DMS153 treated with DMSO at 0.1 percent for 48 hours (cell line): ENCODE data around the gene PTPRN2.

Experiments
- DNase-seq: peaks from one replicate; lab custom pipeline; 2025; ENCODE audit not compliant: unreplicated experiment; lab: John Stamatoyannopoulos, UW

The PTPRN2 gene

DNA sequence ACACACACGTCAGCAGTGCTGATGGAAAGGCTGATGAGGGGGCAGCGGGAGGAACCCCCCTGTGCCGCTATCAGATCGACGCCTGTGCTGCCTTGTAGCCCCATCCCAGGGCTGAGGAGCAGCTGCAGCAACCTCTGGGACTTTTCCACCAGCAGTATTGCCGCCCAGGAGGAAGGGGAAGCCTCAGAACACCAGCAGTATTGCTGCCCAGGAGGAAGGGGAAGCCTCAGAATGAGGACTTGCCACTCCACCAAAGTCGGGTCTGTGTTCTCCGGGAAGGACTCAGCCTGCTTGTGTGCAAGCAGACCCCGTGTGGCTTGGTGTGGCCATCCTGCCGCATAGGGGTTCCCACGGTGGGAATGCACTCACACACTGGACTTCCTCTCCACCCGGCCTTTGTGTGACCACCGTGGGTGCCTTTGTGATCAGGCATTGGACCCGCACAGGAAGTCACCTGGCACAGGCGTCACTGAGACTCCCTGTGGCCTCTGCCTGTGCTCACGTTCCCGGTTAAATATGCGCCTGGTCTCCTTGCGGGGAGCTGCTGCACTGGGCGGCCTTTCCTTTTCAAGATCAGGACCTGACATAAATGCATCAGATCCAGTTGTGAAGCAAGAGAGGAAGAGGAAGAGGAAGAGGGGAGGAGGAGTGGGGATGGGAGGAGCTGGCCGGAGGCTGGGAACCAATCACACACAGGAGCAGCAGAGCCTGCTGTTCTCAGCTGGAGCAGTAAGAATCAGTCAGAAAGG lies 1002.3 kb downstream of the PTPRN2 start:
- no peak for DNase-seq

DNA sequence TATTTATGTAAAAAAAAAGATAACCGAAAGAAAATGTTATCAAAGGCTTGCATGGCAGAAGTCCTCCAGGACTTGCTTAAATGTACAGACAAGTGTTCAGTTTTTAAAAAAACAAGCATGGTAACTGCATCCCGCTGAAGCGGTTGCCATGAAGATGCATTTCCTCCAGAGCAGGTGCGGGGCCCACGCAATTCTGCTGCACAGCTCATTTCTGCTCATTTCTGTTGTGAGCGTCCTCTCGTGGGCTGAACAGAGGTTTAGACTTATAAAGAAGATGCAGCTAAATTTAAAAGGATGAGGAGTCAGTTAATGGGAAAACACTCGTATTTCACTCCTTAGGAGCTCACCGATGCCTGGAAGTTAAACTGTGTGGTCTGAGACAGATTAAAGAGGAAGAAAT lies 1003.2 kb downstream of the PTPRN2 start:
- no peak for DNase-seq

DNA sequence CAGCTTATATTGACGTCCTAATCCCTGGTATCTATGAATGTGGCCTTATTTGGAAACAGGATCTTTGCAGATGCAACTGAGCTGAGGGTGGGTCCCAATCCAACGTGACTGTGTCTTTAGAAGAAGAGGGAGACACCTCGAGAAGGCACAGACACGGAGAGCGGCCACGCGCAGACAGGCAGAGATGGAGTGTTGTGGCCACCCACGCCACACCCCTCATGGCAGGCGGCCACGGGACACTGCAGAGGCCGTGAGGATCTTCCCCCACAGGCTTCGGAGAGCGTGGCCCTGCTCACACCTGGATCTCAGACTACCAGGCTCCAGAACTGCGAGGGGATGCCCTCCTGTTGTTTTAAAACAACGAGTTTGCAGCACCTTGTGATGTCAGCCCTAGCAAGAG lies 1005.9 kb downstream of the PTPRN2 start:
- no peak for DNase-seq

DNA sequence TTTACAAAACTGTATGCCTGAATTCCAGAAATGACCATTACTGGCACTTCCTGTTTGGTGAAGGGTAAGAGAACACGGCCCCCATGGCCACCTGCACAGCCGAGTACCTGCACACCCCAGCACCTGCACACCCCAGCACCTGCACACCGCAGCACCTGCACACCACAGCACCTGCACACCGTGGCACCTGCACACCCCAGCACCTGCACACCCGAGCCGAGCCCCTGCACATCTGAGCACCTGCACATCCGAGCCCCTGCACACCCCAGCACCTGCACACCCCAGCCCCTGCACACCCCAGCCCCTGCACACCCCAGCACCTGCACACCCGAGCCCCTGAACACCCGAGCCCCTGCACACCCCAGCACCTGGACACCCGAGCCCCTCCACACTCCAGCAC lies 1007.3 kb downstream of the PTPRN2 start:
- DNase-seq: no peak

DNA sequence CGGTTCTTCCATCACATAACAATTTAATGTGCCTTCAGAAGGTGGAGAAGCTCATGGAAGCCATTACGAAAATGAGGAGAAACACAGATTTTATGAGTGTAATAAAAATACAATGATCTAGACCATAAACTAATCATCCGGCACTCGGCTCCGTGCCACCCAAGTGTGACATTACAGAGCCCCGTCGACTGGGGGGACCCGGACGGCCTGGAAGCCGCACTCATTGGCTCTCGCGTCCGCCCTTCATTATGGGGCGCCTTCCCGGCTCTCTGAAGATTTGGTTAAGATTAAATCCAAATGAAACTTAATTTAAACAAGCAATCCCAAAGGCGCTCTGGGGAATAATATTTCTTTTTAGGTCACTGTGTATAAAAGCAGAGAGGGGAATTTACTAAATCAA lies 1008.2 kb downstream of the PTPRN2 start:
- DNase-seq: no peak

DNA sequence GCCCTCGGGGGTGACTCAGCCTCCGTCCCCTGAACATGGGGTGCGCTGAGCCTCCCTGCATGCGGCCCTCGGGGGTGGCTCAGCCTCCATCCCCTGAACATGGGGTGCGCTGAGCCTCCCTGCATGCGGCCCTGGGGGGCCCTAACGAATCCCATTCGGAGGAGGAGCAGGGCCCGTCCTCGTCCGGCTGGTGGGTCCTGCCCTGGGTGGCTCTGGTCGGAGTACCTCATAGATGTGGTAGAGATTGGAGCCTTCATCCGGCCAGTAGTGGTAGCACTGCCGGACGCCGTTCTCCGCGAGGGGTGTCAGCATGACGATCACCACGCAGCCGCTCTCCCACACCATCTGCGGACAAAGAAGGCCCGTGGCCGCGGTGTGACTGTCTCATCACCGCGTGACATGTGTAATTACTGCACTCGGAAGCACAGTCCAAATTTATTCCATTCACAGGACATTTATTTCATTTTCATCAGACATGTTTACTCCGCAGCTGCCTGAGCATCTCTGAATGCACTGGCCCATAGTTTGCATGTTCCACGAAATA lies 1009.8 kb downstream of the PTPRN2 start:
- DNase-seq: no peak

DNA sequence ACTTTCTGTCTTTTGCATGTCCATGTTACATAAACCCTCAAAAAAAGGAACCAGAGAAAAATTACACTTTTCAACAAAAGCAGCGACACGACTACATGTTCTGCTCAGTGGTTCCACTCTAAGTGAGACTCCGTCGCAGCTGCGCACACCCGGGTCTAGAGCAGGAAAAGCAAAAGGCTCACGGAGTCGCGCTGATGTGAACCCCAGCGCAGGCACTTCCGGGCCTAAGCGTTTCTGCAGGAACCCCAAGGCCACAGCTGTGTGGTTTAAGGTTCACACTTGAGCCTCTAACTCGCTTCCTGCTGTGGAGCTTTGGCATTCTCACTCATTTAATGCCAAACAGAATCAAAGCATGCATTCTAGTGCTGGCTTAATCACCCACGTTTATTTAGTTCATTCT lies 1010.6 kb downstream of the PTPRN2 start:
- DNase-seq: no peak

DNA sequence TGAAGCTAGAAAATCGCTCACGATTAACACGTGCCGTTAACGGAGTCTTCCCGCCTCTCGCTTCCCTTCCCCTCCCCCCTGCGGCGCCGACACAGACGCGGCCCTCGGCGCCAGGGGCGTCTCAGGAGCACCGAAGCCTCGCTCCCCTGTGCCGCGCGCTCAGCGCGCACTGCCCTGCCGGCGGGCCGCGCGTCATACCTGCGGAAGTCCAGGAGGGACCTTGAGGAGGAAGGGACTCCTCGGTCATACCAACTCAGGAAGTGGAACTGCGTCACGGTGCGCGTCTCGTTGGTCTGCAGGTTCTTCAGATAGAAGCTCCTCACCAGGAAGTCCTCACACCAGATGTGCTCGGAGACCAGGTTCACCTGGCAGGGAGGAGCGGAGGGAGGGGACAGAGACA lies 1011.2 kb downstream of the PTPRN2 start:
- DNase-seq: no peak

DNA sequence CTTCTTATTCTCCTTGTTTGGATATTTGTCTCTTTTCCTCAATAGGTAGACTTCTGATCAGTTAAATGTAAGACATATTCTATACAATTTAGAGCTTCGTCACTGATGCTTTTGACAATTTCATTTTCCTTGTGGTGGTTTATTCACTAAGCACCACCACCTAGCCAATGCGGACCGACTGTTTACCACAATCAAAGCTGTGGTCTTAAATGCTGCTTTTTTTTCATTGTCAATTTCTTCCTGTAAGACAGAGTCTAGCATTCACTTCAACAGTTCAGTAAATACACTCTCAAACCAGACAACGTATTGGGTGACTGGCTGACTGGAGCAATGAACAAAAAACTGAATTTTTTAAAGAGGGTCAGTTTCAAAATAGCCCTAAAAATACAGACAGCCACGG lies 1011.8 kb downstream of the PTPRN2 start:
- DNase-seq: no peak

DNA sequence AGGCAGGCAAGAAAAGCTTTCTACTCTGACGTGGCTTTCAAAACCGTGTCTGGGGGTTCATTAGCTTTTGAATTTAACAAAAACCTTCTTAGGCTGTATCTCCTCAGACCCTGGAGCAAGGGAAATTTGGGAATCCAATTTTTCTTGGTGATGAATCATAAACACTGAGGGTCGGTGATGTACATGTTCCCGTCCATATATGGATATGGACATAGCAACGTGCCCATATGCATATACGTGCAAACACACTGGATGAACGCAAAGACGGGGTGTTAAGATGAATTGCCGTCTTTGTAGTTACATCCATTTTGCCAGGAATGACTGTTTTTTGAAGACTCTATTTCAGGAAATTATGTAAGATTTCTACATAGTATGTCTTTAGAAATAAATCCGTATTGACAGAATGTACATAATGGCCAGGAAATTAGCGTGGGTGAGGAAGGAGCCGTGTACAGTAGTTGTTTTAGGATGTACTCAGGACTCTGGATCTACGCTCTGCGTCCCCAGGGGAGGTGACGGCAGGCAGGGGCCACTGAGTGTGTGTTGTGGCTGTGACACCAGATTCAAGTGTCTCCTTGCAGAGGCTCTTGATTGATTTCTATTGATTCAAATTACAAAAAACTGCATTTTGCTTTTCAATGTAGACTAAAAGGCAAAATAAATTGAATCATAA lies 1012.6 kb downstream of the PTPRN2 start:
- no peak for DNase-seq

DNA sequence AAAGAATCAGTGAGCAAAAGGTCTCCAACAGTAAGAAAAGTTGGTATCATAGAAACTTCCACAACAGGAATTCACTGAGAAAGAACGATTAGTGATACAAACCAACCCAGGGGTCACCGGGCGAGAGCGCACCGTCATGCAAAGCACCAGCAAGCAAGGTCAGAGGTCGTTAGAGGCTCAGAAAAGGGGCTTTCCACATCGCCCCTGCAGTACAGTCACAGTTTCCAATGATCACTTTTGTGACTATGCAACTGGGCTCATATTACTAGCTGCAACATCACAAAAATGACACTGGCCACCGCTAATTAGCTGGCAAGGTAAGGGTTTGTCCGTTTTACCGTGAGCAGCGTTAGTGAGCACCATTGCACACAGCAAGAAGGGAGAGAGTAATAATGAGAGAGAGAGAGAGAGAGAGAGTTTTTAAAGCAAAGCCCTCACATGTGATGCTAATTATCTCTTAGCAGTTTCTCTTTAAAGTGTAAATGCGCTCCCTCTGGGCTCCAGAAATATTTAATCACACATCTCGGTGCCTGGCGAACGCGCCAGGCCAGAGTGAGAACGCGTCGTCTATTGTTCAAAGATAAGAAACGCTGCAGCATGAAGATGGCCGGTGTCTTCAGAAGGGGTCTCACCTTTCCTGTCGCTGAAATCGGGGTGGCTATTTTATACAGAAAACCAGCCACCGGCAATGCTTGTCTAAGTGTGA lies 1013.4 kb downstream of the PTPRN2 start:
- DNase-seq: no peak

DNA sequence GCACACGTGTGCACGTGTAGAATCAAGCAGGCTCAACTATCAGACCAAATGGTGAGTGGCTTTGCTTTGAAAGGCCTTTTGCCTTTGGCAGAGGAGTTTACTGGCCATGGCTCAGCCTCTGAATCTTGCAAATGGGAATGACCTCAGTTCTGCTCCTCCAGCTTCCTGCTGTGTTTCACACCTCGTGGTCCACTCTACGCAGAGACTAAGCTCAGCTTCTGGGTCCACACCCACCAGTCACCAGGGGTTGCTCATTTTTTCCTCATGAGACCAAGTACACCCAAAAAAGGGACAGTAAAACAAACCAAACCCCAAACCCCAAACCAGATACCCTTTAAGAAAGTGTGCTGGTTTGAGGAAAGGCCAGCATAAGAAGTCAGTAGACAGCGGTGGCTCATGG lies 1014.4 kb downstream of the PTPRN2 start:
- no peak for DNase-seq

DNA sequence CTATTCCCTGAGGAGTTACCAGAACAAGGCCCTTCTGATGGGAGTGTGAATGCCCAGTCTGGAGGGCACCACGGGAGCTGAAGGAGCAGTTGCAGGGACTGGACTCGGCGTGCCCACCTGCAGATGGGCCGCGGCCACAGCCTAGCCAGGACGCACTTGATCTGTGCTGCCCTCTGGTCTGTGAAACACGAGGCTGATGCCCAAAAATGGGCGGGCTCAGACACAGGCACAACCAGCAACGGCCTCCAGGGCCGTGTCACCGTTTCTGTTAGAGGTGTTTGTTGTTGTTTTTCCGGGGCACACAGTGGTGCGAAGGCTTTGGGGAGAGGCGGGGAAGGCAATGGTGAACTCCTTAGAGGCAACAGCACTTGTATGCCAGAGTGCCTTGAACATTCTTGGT lies 1015.0 kb downstream of the PTPRN2 start:
- no peak for DNase-seq

DNA sequence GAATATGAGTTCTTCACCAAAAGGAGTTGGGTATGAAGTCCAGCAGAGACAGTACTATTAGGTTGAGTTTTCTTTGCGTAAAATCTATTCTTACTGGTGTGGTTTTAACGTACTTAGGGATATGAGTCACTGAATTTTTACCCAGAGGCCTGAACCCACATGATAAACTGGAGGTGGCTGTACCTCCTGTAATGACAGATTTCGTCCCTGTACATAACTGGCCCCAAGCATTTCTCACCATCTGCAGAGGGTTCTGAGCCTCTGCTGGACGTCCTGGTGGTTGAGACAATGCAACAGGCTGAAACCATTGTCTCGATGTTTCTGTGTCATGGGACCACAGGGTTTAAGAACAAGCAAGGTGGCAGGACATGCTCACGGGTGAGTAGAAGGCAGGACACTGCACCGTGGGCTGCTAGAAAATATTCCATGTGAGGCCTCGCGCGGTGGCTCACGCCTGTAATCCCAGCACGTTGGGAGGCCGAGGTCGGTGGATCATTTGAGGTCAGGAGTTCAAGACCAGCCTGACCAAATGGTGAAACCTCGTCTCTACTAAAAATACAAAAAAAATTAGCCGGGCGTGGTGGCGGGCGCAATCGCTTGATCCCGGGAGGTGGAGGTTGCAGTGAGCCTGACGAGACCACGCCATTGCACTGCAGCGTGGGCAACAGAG lies 1017.0 kb downstream of the PTPRN2 start:
- no peak for DNase-seq

DNA sequence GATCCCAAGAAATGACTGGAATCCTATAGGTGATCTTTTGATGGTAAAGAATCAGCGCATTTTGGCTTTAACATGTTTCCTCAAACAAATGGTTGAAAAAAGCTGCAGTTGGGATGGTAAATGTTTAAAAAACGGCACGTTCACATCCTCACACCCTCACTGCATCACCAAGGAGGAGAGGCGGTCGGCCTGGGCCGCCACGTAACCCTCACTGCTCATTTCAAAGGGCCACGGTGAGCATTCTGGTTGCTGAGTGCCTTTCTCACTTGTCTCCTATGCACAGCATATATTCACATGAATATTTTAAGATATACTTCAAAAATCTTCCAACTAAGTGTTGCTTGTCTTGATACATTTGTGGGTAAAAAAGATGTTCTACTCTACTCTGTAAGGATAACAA lies 1017.7 kb downstream of the PTPRN2 start:
- DNase-seq: no peak

DNA sequence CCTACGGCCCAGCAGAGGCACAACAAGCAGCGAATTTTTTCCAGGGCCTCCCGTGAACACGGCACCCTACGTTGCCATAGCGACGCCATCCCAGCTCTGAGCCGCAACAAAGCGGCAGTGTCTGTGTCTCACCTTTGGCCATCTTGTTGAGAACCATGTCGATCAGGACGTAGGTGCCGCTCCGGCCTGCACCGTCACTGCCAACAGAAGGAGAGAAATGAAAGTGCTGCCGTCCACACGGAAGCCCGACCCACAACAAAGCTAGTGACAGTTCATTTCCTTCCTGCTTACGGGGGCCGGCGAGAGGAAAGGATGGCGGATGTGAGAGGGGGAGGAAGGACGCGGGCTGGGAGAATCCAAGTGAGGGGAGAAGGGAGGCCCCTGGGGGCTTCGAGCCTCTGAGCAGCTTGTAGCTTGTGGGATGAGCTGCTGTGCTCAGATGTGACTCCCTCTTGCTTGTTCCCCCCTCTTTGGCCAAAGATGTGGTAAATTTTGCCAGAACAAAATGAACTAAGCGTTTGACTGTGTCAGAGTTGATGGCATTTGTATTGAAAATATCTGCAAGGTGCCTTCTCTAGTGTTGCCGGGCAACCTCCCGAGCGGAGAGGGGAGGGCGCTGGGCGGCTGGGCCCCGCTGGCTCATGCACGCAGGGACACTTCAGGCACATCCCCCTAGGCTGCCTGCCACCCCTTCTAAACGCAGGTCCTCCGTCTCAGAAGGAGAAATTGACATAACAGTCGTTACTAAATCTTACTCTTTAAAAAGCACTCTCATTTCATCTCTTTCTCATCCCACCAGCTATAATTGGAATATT lies 1018.6 kb downstream of the PTPRN2 start:
- DNase-seq: peak; percentile 46

DNA sequence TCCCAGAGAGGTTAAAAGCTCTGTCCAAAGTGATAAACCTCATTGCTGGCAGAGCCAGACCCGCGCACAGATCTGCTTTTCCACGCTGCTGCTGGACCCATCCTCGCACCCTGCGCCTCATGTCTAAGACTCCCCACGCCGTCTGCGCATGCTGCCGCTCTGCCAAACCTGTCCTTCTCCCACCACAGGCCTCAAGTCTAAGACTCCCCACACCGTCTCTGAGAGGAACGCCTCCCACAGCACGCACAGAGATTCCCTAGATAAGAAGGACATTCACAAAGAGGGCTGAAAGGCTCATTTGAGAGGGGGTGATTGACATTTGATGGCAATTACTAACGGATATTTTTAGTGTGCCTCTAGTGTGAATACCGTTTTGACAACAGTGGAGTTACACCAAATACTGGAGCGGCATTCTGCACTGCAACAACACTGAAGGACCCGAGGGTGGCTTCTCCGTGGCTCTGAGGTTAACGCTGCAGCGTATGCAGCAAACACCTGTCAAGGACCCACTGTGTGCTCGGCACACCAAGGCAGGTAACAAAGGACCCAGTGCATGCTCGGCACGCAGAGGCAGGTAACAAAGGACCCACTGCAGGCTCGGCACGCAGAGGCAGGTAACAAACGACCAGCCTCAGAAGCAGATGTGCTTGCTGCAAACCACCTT lies 1019.4 kb downstream of the PTPRN2 start:
- DNase-seq: no peak

DNA sequence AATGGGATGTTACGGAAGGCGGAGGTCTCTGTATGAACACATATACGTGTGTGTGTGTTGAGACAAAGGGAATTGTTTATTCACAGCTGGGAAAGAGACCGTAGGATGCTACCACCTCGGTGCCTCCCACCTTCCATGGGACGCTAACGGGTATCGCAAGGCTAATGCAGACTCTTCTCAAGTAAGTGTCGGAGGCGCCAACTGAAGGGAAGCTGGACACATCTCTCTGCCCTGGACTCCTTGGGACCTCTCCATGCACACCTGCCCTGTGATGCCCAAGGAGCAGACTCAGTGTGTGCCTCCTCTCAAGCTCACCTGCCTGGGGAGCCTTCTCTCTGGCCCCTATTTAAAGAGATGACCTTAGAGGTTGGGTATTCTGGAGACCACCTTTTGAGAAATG lies 1020.0 kb downstream of the PTPRN2 start:
- DNase-seq: no peak

DNA sequence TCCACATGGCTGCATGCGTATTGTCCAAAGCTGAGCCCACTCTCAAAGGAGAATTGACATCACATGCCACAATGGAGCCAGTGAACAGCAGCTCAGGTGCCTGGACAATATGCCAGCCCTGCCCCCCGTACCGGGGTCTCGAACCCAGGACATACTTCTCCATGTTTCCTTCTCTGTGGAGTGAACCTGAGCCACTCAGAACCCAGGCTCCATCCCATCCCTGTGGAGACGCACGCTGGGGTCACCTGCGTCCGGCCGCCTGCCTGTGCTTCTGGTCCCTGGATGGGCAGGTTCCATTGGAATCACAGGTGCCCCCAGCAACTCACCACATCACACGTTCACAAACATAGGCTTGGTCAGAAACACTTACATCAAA lies 1021.0 kb downstream of the PTPRN2 start:
- DNase-seq: no peak

DNA sequence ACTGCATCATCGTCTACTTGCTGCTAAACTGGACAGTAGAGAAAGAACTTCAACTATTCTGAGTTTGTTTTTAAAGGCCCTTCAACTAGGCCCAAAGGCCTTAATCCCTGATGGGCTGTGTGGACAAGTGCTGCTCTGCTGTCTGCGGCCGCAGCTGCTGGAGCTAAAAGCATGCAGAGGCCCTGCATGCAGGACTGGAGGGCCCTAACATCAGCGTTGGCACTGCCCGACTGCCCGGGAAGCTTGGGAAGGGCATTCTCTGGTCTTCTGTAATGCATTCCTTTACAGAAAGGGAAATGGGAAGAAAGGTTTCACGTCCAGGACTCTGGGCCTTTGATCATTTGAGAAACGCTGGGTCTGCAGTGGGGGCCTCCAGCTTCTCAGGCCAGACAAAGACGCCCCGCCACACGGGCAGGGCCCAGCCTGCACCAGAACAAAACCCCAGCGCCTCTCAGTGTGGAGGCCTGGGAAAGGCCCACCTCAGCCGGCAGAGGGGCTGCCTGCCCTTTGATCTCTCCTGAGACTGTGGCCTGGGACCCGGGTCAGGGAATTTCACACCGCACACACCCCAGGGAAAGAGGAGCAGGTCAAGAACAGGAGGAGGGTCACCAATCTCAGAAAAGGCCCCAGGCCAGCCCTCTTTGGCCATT lies 1021.5 kb downstream of the PTPRN2 start:
- no peak for DNase-seq
